HG03342 (cell line): ENCODE results near the gene PLA2G6.

Experiments
- ATAC-seq: cut with Tn5 transposase; IDR thresholded peaks from one replicate; pipeline ENCODE4 v1.9.1; 2021; ENCODE audit warnings: mild to moderate bottlenecking, moderate library complexity; ENCODE audit not compliant: unreplicated experiment

PLA2G6 gene

DNA sequence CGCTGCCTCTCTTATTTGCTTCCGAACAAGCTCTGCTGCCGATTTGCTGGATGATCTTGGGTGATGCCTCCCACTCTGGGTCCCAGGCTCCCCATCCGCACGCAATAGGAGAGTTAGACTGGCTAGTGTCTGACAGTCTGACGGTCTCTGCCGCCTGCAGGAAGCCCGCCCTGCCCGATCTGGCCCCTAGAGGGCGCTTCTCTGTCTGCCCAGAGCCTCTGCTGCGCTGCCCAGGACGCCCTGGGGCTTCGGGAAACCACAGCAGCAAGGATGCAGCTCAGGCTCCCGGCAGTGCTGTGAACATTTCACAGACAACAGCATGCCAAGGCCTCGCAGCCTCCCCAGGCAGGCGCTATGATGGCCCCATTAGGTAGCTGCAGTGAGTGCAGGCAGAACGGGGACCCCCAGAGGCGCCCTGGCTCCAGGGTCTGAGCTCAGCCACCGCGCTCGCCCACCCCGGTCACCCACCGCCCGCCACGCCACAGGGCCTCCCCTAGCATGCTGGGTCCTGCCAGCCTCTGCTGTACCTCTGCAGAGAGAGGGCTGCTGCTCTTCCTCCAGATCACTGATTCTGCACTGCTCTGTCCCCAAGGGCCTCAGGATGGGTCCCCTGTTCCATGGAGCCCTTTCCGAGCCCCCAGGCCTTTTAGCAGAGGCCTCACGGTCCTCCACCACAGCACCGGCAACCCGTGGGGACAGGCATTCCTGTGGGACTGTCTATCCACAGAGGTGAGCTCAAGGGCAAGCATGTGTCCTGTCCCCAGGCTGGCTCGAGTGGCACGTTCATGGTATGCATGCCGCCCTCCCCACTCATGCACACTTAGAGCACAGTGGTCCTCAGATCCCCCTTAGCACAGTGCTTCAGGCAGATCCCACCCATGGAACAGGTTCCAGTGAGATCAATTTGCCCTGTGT lies 66.9 kb downstream of the PLA2G6 start:
- ATAC-seq = no peak

DNA sequence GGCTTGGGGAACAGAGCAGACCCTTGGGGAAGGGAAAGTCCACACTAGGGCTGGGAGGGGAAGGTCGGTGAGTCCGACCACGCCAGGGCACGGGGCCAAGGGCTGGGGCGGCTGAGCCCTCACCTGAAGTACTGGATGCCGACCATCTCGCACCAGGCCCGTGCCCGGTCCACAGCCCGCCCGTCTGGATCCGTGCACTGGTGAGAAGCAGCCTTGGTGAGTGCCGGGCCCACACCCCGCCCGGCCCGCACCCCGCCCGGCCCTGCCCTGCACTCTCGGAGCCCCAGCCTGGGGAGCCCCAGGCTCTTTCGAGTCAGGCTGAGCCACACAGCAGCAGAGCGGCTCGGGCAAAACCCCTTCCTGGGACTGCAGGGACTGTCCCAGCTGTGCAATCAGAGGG lies 69.2 kb downstream of the PLA2G6 start:
- no peak for ATAC-seq

DNA sequence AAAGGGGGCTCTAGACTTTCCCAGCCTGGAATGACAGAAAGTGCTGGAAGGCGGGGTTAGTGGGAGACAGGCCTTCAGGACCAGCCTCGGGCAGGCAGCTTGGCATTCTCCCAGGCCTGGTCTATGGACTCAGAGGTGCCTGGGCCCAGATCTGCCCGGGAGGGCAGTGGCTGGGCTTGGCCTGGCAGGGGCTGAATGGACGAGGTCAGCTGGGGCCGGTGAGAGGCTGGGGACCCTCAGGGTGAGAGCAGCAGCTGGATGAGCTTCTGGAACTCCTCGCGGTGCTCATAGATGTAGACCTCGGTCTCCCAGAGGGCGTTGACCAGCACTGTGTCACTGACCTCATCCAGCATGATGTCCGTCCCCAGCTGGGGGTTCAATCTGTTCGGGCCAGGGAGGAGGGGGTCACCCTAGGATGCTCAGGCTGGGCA lies 69.7 kb downstream of the PLA2G6 start:
- no peak for ATAC-seq

DNA sequence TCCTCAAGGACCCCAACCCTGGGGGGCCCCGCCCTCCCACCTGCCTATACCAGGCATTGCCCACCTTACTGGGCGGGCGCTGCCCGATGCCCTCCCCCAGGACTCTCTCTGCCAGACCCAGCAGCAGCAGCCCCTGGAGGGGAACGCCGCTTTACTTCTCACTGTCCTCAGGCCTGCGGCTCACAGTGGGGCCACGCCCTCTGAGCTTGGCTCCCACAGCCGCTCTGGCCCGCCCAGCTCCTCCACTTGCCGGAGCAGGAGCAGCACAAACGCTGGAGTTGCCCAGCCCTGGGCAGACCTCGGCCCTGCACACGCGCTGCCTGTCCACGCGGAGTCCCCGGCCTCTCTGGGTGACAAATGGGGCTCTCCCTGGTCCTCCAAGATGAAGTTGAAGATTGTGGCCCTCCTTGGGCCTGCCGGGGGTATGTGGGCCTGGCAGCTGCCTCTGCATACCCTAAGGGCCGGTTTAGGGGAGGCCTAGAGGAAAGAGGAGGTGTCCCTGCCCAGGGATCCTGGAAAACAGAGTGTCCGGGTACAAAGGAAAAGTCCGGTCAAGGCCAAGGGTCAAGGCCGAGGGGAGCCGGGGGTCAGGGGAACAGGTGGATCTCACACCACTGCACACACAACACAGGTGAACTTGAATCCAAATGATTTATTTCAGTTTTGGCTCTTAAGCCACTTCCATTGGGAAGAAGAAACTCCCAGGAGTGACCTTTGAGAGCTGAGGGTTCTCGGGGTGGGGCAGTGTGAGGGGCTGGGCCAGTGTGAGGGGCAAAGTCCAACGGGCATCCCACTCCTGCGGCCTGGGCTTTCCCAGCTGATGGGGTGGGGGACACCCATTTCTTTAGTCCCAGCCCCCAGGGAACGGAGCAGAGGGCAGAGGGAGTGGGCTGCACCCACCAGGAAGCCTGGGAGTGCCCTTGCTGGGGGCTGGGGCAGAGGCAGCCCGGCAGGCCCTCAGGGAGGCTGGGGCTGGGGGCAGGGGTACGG lies 70.5 kb downstream of the PLA2G6 start:
- no peak for ATAC-seq

DNA sequence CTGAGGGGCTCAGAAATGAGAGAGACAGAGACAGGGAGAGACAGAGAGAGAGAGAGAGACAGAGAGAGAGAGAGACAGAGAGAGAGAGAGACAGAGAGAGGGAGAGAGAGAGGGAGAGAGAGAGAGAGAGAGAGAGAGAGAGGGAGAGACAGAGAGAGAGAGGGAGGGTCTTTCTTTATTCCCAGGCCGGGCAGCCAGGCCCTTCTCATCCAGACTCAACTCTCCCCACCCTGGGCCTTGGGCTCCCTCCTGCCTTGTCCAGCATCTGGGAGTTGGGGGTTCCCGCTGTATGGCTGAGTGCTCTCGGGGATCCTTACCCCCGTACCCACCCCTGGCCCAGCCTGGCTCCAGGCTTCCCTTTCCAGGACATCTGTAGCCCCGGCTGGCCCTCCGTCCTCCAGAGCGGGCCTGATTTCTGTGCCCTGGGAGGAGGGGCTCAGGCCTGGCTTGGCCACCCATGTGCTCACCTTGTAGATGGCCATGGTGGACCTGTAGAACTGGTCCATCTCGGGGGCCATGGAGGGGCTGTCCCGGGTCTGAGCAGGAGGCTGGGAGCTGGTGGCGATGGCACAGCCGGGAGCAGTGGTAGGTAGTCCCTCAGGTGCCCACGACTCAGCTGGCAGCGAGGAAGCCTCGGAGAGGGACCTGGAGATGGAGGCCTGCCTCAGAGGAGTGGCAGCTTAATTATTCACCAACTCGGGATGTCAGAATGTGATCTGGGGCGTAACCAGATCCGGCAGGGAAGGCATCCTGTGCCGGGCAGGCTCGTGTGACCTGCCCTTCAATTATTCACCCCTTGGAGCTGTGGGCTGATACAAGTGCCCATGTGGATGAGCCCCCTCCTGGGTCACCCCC lies 71.4 kb downstream of the PLA2G6 start, which contains the start of gene BAIAP2L2:
TSS of gene BAIAP2L2 (minus strand) at position 677 of the 855 bp plus-strand sequence. CDS start at position 518, 159 bp downstream.
- ATAC-seq = no peak

DNA sequence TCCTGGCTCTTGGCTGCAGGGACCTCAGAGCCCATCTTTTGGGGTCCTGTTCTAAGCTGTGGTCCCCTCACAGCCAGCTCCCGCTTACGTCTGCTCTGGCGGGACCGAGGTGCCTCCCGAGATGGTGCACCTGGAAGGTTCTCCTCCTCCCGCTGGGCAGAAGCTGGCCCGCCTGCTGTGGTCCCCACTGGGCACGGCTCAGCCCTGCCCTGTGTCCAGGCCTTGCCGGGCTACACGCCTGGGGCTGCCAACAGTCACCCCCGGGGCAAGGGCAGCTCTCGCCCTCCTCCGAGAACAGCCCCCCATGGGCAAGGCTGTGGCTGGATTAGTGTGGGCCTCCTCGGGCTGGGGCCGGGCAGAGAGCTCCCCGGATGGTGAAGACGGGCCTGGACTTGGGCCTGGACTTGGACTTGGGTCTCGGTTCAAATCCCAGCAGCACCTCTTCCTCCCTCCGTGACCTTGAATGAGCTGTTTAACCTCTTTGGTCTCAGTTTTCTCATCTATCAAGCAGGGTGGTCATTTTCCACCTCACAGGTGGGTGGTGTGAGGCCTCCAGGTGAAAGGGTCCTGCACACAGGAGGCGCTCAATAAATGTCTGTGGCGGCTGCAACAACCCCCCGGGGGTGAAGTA lies 72.1 kb downstream of the PLA2G6 start:
- ATAC-seq = no peak

DNA sequence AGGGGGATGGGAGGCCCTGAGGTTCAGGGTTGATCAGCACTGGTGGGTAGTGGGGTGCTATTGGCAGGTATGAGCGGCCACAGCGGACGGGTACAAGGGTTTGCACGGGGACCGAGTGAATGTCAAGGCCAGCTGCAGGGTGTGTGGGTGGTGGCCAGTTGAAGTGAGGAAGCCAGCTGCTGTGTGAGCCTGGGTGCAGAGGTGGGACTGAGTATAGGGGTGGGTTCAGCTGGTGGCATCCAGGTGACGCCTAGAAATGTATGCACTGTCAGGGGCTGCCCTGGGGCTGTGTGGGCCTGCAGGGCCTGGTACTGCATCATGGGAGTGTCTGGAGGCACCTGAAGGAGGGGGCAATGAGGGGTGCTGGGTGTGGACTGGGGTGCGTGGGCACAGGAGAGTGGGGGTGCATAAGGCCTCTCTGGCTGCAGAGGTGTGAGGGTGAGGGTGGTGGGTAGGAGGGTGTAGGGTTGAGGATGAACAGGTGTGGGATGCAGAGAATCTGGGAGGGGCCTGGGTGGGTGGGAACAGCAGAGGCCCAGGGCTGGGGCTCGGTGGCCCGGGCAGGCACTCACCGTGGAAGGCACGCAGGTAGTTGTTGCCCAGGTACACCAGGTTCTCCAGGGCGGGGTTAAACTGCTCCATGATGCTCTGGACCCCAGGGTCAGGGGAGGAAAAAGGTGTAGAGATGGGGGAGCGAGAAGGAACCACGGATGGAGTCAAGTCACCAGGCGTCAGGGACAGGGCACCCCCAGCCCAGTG lies 72.9 kb downstream of the PLA2G6 start:
- ATAC-seq = no peak

DNA sequence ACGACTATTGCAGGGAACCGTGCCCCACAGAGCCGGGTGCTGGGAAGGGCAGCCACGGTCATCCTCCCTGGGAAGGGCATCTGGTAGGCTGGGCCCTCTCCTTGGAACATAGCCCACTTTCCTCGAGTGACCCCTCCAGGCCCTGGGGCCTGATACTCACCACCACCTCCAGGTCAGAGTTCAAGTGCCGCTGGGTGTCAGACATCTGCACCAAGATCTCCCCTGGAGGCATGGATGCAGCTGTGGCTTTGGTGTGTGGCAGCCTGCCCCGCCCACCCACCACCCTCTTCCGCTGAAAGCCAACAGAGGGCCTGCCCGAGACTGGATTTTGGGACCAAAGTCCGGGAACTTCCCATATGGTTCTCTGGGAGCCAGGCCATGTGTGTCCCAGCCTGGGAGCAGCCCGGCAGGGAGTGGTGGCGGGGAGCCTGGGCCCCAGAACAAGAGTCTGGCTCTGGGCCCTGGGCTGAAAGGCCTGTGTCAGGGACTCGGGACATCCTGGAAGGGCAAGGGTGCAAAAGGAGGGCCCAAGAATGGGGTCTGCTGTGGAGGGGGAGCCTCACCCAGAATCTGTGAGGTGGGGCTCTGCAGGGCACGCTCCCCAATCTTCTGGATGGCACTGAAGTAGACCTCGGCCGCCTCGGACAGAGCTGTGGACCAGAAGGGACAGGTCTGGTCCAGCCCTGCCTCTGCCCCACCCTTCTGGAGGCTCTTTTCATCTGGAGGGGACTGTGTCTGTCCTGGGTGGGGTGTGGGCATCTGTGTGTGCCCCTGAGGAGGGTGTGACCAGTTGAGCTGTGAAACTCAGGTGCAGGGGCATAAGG lies 73.7 kb downstream of the PLA2G6 start:
- no peak for ATAC-seq

DNA sequence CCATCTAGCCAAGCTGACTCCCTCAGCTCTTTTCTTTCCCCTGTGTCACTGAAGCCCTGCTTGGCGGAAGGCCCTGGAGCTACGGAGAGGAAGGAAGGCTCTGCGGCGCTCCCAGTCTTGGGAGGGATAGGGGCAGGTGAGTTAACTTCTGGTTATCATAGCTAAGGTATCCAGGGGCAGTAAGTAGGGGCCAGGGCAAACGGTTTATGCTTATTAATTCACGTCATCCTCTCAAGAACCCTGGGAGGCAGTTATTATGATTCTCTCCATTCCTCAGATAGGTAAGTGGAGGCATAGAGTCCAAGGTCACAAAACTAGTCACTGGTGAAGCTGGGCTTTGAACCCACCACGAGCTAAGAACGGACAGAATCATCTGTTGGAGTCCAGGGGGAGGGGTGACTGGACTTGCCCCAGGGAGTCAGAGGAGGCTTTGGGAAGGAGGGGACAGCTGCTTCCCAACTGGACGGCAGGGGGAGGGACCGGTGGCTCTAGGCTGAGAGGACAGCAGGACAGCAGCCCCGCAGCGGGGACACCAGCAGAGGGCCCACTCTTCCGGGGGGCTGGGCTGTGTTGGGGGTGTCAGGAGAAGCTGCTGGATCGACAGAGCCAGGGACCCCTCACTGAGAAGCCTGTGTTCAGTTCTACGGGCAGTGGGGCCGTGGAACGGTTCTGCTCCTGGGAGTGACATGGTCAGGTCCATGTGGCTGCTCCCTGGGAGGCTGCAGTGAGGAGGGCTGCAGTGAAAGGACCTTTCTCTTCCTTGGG lies 74.6 kb downstream of the PLA2G6 start:
- ATAC-seq = no peak

DNA sequence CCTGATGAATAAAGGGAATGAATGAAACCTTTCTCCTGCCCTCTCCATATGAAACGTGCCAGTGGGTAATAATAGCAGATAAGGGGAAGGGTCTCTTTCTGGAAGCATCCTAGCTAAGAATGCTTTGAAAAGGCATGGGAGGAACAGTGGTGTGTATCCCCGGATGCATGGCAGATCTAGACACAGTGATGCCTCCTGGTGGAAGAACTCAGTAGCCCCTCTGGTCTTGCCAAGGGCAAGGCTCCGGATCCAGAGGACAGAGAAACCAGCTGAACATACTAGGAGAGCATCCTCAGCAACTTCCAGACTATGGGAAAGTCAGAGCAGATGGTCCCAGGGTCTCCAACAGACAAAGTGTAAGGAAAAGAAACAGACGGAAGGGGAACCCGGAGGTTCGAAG lies 77.5 kb downstream of the PLA2G6 start:
- ATAC-seq = no peak

DNA sequence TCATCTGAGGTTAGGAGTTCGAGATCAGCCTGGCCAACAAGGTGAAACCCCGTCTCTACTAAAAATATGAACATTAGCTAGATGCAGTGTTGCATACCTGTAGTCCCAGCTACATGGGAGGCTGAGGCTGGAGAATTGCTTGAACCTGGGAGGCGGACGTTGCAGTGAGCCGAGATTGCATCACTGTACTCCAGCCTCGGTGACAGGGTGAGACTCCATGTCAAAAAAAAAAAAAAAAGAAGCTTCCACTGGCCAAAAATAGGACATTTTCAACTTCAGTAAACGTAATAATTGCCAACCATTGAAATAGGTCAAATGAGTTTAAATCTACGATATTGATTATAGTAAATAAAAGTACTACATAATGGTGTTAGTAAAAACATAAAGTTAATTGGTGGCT lies 78.0 kb downstream of the PLA2G6 start:
- ATAC-seq = no peak

DNA sequence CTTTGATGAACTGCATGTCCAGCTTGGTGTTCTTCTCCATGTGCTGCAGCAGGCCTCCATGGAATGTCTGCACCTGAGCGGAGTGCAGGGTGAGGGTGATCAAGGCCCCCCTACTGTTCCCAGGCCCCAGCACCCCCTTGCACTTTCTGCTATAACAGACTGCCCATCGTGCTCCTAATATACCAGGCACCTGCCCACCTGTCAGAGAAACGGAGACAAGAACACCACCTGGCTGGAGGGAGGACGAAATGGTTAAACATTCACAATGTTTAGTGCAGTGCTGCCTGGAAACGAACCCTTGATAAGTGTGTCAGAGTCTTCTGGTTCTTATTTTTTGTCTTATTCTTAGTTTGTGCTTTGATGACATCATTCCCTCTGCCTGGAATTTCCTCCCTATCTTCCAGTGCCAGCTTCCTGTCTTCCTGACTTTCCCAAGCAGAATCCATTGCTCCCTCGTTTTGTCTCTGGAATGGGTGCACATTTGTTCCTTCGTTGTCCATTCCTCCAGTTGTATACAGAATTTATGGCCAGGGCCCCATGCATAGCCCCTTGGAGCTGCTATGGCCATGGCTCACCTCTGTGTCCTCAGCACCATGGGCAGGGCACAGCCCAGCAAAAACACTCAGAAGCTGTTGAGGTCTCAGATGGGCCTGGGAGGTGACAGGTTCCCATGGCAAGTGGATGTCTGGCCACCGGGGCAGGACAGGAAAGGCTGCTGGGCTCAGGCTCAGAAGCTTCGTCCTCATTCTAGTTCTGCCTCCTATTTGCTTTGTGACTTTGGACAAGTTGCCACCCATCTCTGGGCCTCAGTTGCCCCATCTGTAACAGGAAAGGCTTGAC lies 83.0 kb downstream of the PLA2G6 start:
- ATAC-seq = no peak

DNA sequence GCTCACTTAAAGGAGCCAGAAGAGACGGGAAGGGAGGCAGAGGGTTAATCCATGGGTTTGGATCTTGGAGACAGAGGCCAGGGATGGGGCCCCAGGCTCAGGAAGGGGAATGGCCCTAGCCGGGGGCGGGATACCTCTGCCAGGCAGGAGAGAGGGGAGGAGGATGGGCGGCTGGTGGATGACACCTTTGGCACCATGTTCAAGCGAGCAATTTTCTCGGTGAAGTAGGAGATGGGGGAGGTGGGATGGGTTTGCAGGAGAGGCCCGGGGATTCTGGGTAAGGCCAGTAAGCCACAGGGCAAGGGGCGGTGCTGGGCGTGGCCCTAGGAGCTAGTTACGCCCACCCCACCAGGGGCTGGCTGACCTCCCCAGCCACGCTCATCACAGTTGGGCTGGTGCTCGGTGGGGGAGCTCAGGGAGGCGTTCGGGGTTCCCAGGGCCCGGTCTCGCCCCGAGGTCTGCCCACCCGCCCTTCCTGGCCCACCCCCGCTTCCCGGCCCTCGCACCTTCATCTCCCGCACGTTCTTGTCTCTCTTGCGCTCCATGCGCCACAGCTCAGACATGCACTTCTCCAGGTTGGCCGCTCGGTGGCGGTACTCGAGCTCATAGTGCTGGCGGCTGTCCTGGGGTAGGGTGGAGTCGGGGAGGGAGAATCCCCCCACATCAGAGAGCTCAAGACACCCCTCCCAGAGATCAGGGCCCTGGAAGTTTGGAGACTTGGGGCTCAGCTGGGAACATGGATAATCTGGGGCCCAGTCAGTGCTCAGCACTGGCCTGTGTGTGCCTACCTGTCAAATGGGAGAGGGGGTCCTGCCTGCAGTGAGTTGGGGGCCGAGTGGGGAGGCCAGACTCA lies 83.8 kb downstream of the PLA2G6 start:
- ATAC-seq = no peak

DNA sequence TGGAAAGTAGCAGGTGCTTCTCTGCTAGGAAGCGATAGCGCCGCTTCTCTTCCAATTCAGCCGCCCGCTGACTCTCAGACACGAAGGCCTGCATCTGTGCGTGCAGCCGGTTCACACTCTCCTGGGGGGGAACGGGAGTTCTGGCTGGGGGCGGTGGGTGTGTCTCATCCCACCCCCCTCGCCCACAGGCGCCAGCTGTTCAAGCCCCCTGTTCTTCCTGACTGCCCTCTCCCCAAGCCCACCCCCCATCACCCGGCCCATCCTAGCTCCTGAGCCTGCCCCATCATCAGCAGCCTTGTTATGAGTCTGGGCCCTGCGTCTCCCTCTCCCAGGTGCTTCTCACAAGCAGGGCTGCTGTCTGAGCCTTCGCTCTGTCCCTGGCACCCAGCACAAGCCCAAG lies 84.6 kb downstream of the PLA2G6 start:
- no peak for ATAC-seq

DNA sequence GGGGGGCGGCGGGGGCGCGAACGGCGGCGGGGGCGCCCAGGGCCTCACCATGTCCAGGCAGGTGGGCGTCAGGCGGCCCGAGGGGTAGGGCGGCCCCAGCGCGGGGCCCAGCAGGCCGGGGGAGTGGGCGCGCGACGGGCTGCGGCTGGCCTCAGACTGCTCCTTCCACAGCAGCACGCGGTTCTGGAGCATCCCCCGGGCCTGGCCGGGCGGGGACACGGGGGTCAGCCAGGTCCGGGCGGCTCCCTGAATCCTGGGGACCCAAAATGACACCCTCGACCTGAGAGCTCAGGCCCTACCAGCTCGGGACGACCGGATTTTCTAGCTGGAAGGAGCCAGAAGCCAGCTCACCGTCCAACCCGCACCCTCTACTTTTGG lies 92.2 kb downstream of the PLA2G6 start:
- no peak for ATAC-seq
